DND-41 (cell line): ENCODE results near the gene FHOD1.

Experiments used
- ATAC-seq: fragments of 200-7000 bp; cut with Tn5 transposase; 3 replicates; pipeline ENCODE4 v1.9.1; 2021; ENCODE audit warnings: low read depth; ENCODE audit not compliant: insufficient read depth
- DNase-seq: peaks from one replicate; pipeline ENCODE4 v3.0.0-alpha.2; 2020
- H2AFZ ChIP-seq: 2 replicates; pipeline ENCODE4 v1.6.0; 2012; ENCODE audit warnings: low read depth, low read length
- H3K27ac ChIP-seq: 2 replicates; pipeline ENCODE4 v1.5.1; 2012; ENCODE audit warnings: low read length, inconsistent platforms
- H3K27me3 ChIP-seq: fragments of 200-600 bp; sonication (generic); 2 replicates; pipeline ENCODE4 v1.6.0; 2012; ENCODE audit warnings: low read length, mild to moderate bottlenecking, inconsistent platforms; ENCODE audit not compliant: insufficient read depth, poor library complexity
- H3K36me3 ChIP-seq: 2 replicates; pipeline ENCODE4 v1.5.1; 2012; ENCODE audit warnings: low read length, inconsistent platforms; ENCODE audit not compliant: insufficient read depth
- H3K4me1 ChIP-seq: 2 replicates; pipeline ENCODE4 v1.5.1; 2012; ENCODE audit warnings: mild to moderate bottlenecking, low read length; ENCODE audit not compliant: insufficient read depth
- H3K4me2 ChIP-seq: 2 replicates; pipeline ENCODE4 v1.6.0; 2012; ENCODE audit warnings: mild to moderate bottlenecking, moderate library complexity, low read length, inconsistent platforms; ENCODE audit not compliant: insufficient read depth
- H3K4me3 ChIP-seq, 2 experiments: fragments of 200-600 bp in 1 of 2; shearing (Covaris generic) in 1 of 2; 2 replicates each; pipeline ENCODE4 v1.5.1; 2012 to 2016; ENCODE audit warnings: inconsistent platforms in 2 of 2, low read length in 2 of 2, mild to moderate bottlenecking in 2 of 2, low read depth in 1 of 2, moderate library complexity in 1 of 2
- H3K79me2 ChIP-seq: 2 replicates; pipeline ENCODE4 v1.6.0; 2012; ENCODE audit warnings: low read length, inconsistent platforms; ENCODE audit not compliant: insufficient read depth
- H3K9ac ChIP-seq: 2 replicates; pipeline ENCODE4 v1.6.0; 2012; ENCODE audit warnings: low read depth, mild to moderate bottlenecking, inconsistent platforms, low read length, moderate library complexity
- H3K9me3 ChIP-seq: 2 replicates; pipeline ENCODE4 v1.5.1; 2012; ENCODE audit warnings: low read length, moderate library complexity, mild to moderate bottlenecking, inconsistent platforms; ENCODE audit not compliant: insufficient read depth, severe bottlenecking
- H4K20me1 ChIP-seq: 2 replicates; pipeline ENCODE4 v1.6.0; 2012; ENCODE audit warnings: low read length; ENCODE audit not compliant: insufficient read depth
- CTCF ChIP-seq: IDR thresholded peaks from 2 replicates; pipeline ENCODE4 v1.5.1; 2012; ENCODE audit warnings: borderline replicate concordance, low read length, moderate library complexity, mild to moderate bottlenecking; ENCODE audit not compliant: poor library complexity, severe bottlenecking; ENCODE audit errors: extremely low read depth
- EZH2 ChIP-seq: IDR thresholded peaks from 3 replicates; pipeline ENCODE4 v1.6.1; 2012; ENCODE audit warnings: borderline replicate concordance, low read depth, mild to moderate bottlenecking, moderate library complexity, low read length, inconsistent platforms; ENCODE audit not compliant: severe bottlenecking

FHOD1 gene

GRCh38 chr16:67229906-67230808, 17.1 kb downstream of the FHOD1 start:
- Histone ChIP-seq H3K4me3 (no peak overlapping the region), H3K9ac (no peak overlapping the region), H2AFZ (no peak overlapping the region), H3K36me3 (peaks cover 65% of the 10 kb centered on the region), H3K27ac (no peak overlapping the region), H3K27me3 (no peaks in the 10 kb centered on the region), H3K4me1 (peaks cover 35% of the 10 kb centered on the region), H4K20me1 (peaks cover 22% of the 10 kb centered on the region; the same call in 1 of the 2 replicates), H3K9me3 (no peaks in the 10 kb centered on the region), H3K79me2 (peaks cover 38% of the 10 kb centered on the region), H3K4me2 (no peak overlapping the region)
- no peak for DNase-seq
- TF ChIP-seq EZH2 (no peak), CTCF (no peak)
- ATAC-seq, result no peak

- H3K79me2 ChIP-seq, result peaks cover 28% of the 10 kb centered on the region
These were observed 18.4 kb downstream of the FHOD1 start for GRCh38 chr16:67228905-67229304.

DNA sequence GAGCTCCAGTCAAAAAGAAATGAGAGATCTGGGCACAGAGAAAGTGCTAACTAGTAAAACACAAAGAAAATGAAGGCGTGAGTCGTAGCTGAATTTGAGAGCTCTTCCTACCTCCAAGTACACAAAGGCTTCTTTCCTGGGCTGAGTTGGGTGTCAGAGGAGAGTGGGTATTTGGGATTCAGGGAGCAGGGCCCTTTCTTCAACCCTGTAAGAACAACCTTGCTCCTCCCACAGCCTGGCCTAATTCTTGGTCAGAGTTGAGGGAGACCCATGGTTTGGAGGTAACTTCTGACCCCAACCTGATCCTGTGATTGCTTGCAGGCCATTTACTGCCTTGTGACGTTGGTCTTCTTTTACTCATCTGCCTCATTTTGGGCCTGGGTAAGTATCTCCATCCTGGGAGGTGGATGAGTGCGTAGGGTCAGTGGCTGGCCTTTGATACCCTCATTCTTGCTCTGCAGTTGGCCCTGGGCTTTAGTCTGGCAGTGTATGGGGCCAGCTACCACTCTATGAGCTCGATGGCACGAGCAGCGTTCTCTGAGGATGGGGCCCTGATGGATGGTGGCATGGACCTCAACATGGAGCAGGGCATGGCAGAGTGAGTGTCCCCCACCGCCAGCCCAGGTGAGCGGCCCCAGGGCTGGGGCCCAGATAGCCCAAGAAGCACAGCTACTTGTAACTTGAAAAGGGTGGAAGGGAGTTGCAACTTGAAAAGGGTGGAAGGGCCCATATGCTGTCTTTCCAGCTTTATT, 19.1 kb downstream of the FHOD1 start:
- Histone ChIP-seq H2AFZ (no peak overlapping the region), H3K27me3 (no peaks in the 10 kb centered on the region), H3K9me3 (no peaks in the 10 kb centered on the region), H3K4me3 (peak overlapping the region; percentile 77 to 89; a peak in 3 of 4 replicates), H3K4me1 (peaks cover 33% of the 10 kb centered on the region), H3K79me2 (peaks cover 28% of the 10 kb centered on the region), H3K9ac (peak overlapping the region; percentile 78), H3K4me2 (peak overlapping the region; percentile 98), H4K20me1 (peaks cover 22% of the 10 kb centered on the region; the same call in 1 of the 2 replicates), H3K36me3 (peaks cover 51% of the 10 kb centered on the region), H3K27ac (0 out of 2 replicates have a peak overlapping the region, but pooled peaks have one; percentile 81)
- TF ChIP-seq EZH2 (no peak), CTCF (no peak)
- no peak for DNase-seq
- no peak for ATAC-seq

More at GRCh38 chr16:67228905-67229304, 18.4 kb downstream of the FHOD1 start:
- Histone ChIP-seq H3K9me3 (no peaks in the 10 kb centered on the region), H4K20me1 (peaks cover 22% of the 10 kb centered on the region; the same call in 1 of the 2 replicates), H3K4me3 (no peak overlapping the region), H3K27ac (no peak overlapping the region), H3K4me2 (0 out of 2 replicates have a peak overlapping the region, but pooled peaks have one; percentile 98), H2AFZ (no peak overlapping the region), H3K9ac (no peak overlapping the region), H3K4me1 (peaks cover 33% of the 10 kb centered on the region), H3K36me3 (peaks cover 55% of the 10 kb centered on the region), H3K27me3 (no peaks in the 10 kb centered on the region)
- no peak for TF ChIP-seq CTCF
- no peak for TF ChIP-seq EZH2
- ATAC-seq, result no peak
- DNase-seq, result no peak
